Suprapubic skin (tissue), 4 donors: Measurements from ENCODE around the gene GRIA1. TPM values are rescaled to one million over a fixed set of nuclear protein-coding genes. Genes with fewer than 3 reads are reported as not detected.

Experiments
- DNase-seq, 2 donors: peaks; one replicate each; pipeline ENCODE4 v3.0.0-alpha.2; 2019; ENCODE audit warnings: low spot score in 2 of 2
- H3K27ac ChIP-seq: fragments of 200-600 bp; sonication (generic); one replicate; pipeline ENCODE4 v1.5.1; 2019
- H3K27me3 ChIP-seq: fragments of 200-600 bp; sonication (generic); one replicate; pipeline ENCODE4 v1.5.1; 2019
- H3K36me3 ChIP-seq: fragments of 200-600 bp; sonication (generic); one replicate; pipeline ENCODE4 v1.5.1; 2019
- H3K4me1 ChIP-seq: fragments of 200-600 bp; sonication (generic); one replicate; pipeline ENCODE4 v1.5.1; 2019
- H3K4me3 ChIP-seq: fragments of 200-600 bp; sonication (generic); one replicate; pipeline ENCODE4 v1.5.1; 2019; ENCODE audit warnings: mild to moderate bottlenecking
- H3K9me3 ChIP-seq: fragments of 200-600 bp; sonication (generic); one replicate; pipeline ENCODE4 v1.5.1; 2019
- EP300 ChIP-seq: sonication (generic); formaldehyde crosslinking; IDR thresholded peaks from one replicate; pipeline ENCODE4 v1.6.1; 2017; ENCODE audit warnings: antibody characterized with exemption
- POLR2A ChIP-seq, 2 donors: fragments of 450-650 bp; IDR thresholded peaks; one replicate each; pipeline ENCODE4 v1.6.1; 2017; ENCODE audit warnings: antibody characterized with exemption in 2 of 2, mild to moderate bottlenecking in 2 of 2, moderate library complexity in 2 of 2
- POLR2AphosphoS5 ChIP-seq, 3 donors: sonication (generic); formaldehyde crosslinking; IDR thresholded peaks; one replicate each; pipeline ENCODE4 v1.6.1; 2017; ENCODE audit warnings: antibody characterized with exemption in 3 of 3
- WGBS: methylation state at CpG from one replicate; pipeline ENCODE4 v1.1.5; 2018; 5-methylcytosine and 5-hydroxymethylcytosine counted together
- total RNA-seq, 4 donors: library from RNA; depleted of rRNA; stranded (reverse); fragments of >200 nt; gene quantifications; one replicate each; pipeline ENCODE4 v1.1.0, GENCODE V29; 2016
- TF ChIP-seq, protein P1 (sequence below), 2 donors: fragments of 200-600 bp in 1 of 2; fragments of 450-650 bp in 1 of 2; sonication (generic) in 1 of 2; IDR thresholded peaks; one replicate each; pipeline ENCODE4 v1.5.1; 2016 to 2019; ENCODE audit warnings: antibody characterized with exemption in 2 of 2, mild to moderate bottlenecking in 1 of 2, moderate library complexity in 1 of 2

The GRIA1 gene
- total RNA-seq, 4 donors from 2014 or later: 0.21 to 0.62 (median 0.38) TPM; not detected in 1

- Histone ChIP-seq H3K36me3 (no peaks in the 10 kb centered on the region), H3K27ac (no peak overlapping the region), H3K27me3 (no peaks in the 10 kb centered on the region), H3K9me3 (no peaks in the 10 kb centered on the region), H3K4me1 (no peaks in the 10 kb centered on the region), H3K4me3 (no peak overlapping the region)
- TF ChIP-seq, protein P1, sequence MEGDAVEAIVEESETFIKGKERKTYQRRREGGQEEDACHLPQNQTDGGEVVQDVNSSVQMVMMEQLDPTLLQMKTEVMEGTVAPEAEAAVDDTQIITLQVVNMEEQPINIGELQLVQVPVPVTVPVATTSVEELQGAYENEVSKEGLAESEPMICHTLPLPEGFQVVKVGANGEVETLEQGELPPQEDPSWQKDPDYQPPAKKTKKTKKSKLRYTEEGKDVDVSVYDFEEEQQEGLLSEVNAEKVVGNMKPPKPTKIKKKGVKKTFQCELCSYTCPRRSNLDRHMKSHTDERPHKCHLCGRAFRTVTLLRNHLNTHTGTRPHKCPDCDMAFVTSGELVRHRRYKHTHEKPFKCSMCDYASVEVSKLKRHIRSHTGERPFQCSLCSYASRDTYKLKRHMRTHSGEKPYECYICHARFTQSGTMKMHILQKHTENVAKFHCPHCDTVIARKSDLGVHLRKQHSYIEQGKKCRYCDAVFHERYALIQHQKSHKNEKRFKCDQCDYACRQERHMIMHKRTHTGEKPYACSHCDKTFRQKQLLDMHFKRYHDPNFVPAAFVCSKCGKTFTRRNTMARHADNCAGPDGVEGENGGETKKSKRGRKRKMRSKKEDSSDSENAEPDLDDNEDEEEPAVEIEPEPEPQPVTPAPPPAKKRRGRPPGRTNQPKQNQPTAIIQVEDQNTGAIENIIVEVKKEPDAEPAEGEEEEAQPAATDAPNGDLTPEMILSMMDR (IDR thresholded peaks at IDR 0.05): no peak
- no peak for TF ChIP-seq POLR2AphosphoS5 (IDR thresholded peaks at IDR 0.05)
- no peak for TF ChIP-seq POLR2A (IDR thresholded peaks at IDR 0.05)
- no peak for TF ChIP-seq EP300
- no peak for DNase-seq
- 81% methylated on average over 5 of the region's 5 CpGs for WGBS
Observed at GRCh38 chr5:153798830-153799229, 308.4 kb downstream of the GRIA1 start.

GRCh38 chr5:153799466-153799865 lies 309.0 kb downstream of the GRIA1 start:
- Histone ChIP-seq H3K4me1 (no peaks in the 10 kb centered on the region), H3K27me3 (no peaks in the 10 kb centered on the region), H3K36me3 (no peaks in the 10 kb centered on the region), H3K27ac (no peak overlapping the region), H3K4me3 (no peak overlapping the region), H3K9me3 (no peaks in the 10 kb centered on the region)
- TF ChIP-seq, protein P1 (IDR thresholded peaks at IDR 0.05): no peak
- TF ChIP-seq POLR2AphosphoS5 (IDR thresholded peaks at IDR 0.05) (no peak), POLR2A (IDR thresholded peaks at IDR 0.05) (no peak), EP300 (no peak)
- 87% methylated on average over 2 of the region's 2 CpGs for WGBS
- no peak for DNase-seq

- Histone ChIP-seq H3K4me1 (no peaks in the 10 kb centered on the region), H3K9me3 (no peaks in the 10 kb centered on the region), H3K36me3 (no peaks in the 10 kb centered on the region), H3K27ac (no peak overlapping the region), H3K27me3 (no peaks in the 10 kb centered on the region), H3K4me3 (no peak overlapping the region)
- no peak for TF ChIP-seq POLR2A (IDR thresholded peaks at IDR 0.05)
- TF ChIP-seq, protein P1 (IDR thresholded peaks at IDR 0.05): no peak
- no peak for TF ChIP-seq EP300
- no peak for TF ChIP-seq POLR2AphosphoS5 (IDR thresholded peaks at IDR 0.05)
- DNase-seq: no peak
- WGBS: 87% methylated on average over 12 of the region's 12 CpGs
Observed at GRCh38 chr5:153802050-153802821, 311.8 kb downstream of the GRIA1 start.

DNA sequence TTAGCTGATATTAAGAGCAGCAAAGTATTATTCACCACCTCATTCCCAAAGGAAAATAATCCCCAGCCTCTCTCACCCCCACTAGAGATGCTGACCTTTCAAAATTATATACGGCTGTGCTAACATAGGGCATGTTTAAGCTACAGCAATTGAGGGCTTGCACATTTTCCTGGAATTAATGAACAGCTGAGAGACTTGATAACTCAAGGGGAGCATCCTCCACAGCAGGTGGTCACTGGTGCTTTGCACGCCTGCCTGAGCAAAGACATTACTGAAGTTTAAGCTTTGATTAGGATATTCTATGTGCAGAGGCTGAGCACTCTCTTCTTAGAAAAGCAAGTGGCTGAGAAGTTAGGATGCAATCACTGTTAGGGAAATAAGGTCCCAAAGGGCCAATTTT lies 317.3 kb downstream of the GRIA1 start:
- no peak for DNase-seq
- Histone ChIP-seq H3K27ac (no peak overlapping the region), H3K4me3 (no peak overlapping the region), H3K27me3 (no peaks in the 10 kb centered on the region), H3K36me3 (no peaks in the 10 kb centered on the region), H3K4me1 (no peaks in the 10 kb centered on the region), H3K9me3 (no peaks in the 10 kb centered on the region)
- TF ChIP-seq EP300 (no peak), POLR2A (IDR thresholded peaks at IDR 0.05) (no peak), POLR2AphosphoS5 (IDR thresholded peaks at IDR 0.05) (no peak)
- TF ChIP-seq, protein P1 (IDR thresholded peaks at IDR 0.05): no peak
- 45% methylated on average over 2 of the region's 2 CpGs for WGBS

DNA sequence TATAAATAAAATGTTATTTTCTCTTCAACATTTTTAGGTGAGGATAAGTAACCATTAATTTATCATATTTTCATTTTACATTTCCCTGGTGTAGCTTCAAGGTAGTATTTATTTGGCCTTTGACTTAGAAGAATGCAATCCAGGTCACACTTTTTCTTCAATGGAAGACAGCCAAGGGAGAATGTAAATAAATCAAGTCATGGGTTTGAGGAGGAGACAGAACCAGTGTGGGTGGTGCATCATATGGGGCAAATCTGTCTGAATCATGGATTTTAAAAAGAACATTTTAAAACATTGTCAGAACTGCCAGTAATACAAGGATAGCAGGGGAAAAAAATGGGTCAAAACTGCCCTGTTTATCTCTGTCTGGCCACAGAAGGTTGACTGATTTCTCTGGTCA lies 318.7 kb downstream of the GRIA1 start:
- TF ChIP-seq POLR2A (IDR thresholded peaks at IDR 0.05): no peak
- TF ChIP-seq POLR2AphosphoS5 (IDR thresholded peaks at IDR 0.05): no peak
- TF ChIP-seq, protein P1 (IDR thresholded peaks at IDR 0.05): no peak
- no peak for TF ChIP-seq EP300
- Histone ChIP-seq H3K36me3 (no peaks in the 10 kb centered on the region), H3K27me3 (no peaks in the 10 kb centered on the region), H3K4me3 (no peak overlapping the region), H3K4me1 (no peaks in the 10 kb centered on the region), H3K9me3 (no peaks in the 10 kb centered on the region), H3K27ac (no peak overlapping the region)
- no peak for DNase-seq
